ENCODE results near the gene BCL7A.

BCL7A gene

DNA sequence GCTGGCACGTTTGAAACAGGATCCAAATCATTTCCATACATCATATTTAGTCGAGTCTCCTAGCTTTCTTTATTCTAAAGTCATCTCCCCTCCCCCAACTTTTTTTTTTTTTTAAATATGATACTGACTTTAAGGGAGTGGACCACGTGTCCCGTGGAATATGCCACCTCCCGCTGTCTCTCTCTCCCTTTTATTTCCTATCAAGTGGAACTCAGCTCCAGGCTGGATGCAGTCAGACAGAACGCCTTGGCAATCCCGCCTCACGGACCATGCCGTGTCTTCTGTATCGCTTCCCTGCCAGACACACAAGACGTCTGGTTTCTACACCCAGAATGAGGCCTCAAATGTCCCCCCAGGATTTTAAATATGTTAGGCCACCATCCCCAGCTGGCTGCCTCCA is 21.2 kb downstream of the BCL7A start:
- no peak overlapping the region for H3K27ac ChIP-seq
- POLR2A ChIA-PET (ENCODE audit: low non-redundant PET): no interaction called here
- no peak for TF ChIP-seq CTCF (conservative IDR thresholded peaks at IDR 0.05; ENCODE audit: low read depth)
- CTCF ChIA-PET: interaction anchor here (0.6 kb wide), 1 partner anchor 93 kb away, joined by 3 read pairs; no protein-coding TSS in a partner anchor
- no peak for DNase-seq (ENCODE audit: low spot score)

DNA sequence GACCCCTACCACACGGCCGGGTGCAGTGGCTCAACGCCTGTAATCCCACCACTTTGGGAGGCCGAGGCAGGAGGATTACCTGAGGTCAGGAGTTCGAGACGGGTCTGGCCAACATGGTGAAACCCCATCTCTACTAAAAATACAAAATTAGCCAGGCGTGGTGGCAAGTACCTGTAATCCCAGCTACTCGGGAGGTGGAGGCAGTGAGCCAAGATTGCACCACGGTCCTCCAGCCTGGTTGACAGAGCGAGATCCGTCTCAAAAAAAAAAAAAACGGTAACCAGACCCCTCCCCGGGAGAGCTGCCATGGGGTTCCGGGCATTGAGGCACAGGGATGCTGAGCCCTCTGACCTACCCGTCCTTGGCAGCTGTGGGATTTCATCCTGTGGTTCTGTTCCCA is 21.8 kb downstream of the BCL7A start:
- no peak for TF ChIP-seq CTCF (conservative IDR thresholded peaks at IDR 0.05; ENCODE audit: low read depth)
- H3K27ac ChIP-seq: no peak overlapping the region
- POLR2A ChIA-PET (ENCODE audit: low non-redundant PET): no interaction called here
- no peak for DNase-seq (ENCODE audit: low spot score)
- CTCF ChIA-PET: no interaction called here

- CTCF ChIA-PET: no interaction called here
- DNase-seq (ENCODE audit: low spot score): no peak
- no peak for TF ChIP-seq CTCF (conservative IDR thresholded peaks at IDR 0.05; ENCODE audit: low read depth)
- H3K27ac ChIP-seq: peak overlapping the region; percentile 15; the same call in 1 of the 2 replicates
- POLR2A ChIA-PET (ENCODE audit: low non-redundant PET): no interaction called here
Observed at GRCh38 chr12:122045262-122045661, 23.6 kb downstream of the BCL7A start.

- POLR2A ChIA-PET (ENCODE audit: low non-redundant PET): no interaction called here
- CTCF ChIA-PET: interaction anchor here (0.6 to 1.1 kb wide), 2 partner anchors 15 to 57 kb away, joined by 5 to 6 read pairs; no protein-coding TSS in a partner anchor
- no peak for DNase-seq (ENCODE audit: low spot score)
- H3K27ac ChIP-seq: 0 out of 2 replicates have a peak overlapping the region, but pooled peaks have one; percentile 23
- TF ChIP-seq CTCF (conservative IDR thresholded peaks at IDR 0.05; ENCODE audit: low read depth): no peak
Observed at GRCh38 chr12:122046145-122046544, 24.5 kb downstream of the BCL7A start.

DNA sequence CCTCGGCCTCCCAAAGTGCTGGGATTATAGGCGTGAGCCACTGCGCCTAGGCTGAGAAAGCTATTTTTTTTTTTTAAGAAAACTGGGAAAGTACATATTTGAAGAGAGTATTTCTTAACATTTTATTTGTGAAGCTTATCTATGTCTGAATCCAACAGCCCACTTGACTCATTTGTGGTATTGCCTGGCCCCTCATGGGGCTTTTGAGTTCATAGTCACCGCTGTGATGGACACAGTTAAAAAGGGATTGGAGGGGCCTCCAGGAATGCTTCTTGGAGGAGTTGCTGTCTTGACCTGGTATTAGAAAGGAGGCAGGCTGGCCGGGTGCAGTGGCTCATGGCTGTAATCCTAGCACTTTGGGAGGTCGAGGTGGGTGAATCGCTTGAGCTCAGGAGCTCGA is 26.5 kb downstream of the BCL7A start:
- DNase-seq (ENCODE audit: low spot score): no peak
- ChIA-PET POLR2A (ENCODE audit: low non-redundant PET) (no interaction called here), CTCF (interaction anchor here (0.6 kb wide), 1 partner anchor 15 kb away, joined by 7 read pairs; no protein-coding TSS in a partner anchor)
- peak overlapping the region; percentile 25 for H3K27ac ChIP-seq
- TF ChIP-seq CTCF (conservative IDR thresholded peaks at IDR 0.05; ENCODE audit: low read depth): no peak

DNA sequence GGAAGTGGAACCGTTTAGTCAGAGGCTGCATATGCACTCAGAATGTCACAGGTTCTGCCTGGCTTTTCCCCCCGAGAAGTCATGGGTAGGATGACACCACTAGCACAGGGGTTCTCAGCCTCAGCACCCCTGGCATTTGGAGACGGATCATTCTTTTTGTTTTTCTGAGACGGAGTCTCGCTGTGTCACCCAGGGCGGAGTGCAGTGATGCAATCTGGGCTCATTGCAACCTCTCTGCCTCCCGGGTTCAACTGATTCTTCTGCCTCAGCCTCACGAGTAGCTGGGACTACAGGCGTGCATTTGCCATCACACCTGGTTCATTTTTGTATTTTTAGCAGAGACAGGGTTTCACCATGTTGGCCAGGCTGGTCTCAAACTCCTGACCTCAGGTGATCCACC is 28.1 kb downstream of the BCL7A start:
- POLR2A ChIA-PET (ENCODE audit: low non-redundant PET): no interaction called here
- no peak for TF ChIP-seq CTCF (conservative IDR thresholded peaks at IDR 0.05; ENCODE audit: low read depth)
- peak overlapping the region; percentile 53 for H3K27ac ChIP-seq
- DNase-seq (ENCODE audit: low spot score): no peak
- CTCF ChIA-PET: interaction anchor here (0.6 kb wide), 1 partner anchor 1389 kb away, joined by 3 read pairs; no protein-coding TSS in a partner anchor

All from RWPE1 (cell line).